Fibroblast of the aortic adventitia (primary cell): ENCODE data around the gene CAGE1. TPM values are rescaled to one million over a fixed set of nuclear protein-coding genes. Genes with fewer than 3 reads are reported as not detected.

Experiments used
- DNase-seq: peaks from one replicate; pipeline ENCODE4 v3.0.0-alpha.2; 2010; ENCODE audit warnings: low read depth
- H3K4me3 ChIP-seq: 2 replicates; pipeline ENCODE4 v1.5.1; 2011; ENCODE audit warnings: low read depth, mild to moderate bottlenecking, control low read depth, low read length, moderate library complexity
- CTCF ChIP-seq: IDR thresholded peaks from 2 replicates; pipeline ENCODE4 v1.5.1; 2011; ENCODE audit warnings: mild to moderate bottlenecking, low read length, control low read depth, inconsistent platforms; ENCODE audit not compliant: insufficient read depth
- total RNA-seq: library from RNA; depleted of rRNA; stranded (reverse); fragments of >200 nt; gene quantifications from 2 replicates; pipeline ENCODE4 v1.2.3, GENCODE V29; 2012; ENCODE audit warnings: low replicate concordance

CAGE1 gene
- total RNA-seq, 1 donor, result 0.36 TPM

DNA sequence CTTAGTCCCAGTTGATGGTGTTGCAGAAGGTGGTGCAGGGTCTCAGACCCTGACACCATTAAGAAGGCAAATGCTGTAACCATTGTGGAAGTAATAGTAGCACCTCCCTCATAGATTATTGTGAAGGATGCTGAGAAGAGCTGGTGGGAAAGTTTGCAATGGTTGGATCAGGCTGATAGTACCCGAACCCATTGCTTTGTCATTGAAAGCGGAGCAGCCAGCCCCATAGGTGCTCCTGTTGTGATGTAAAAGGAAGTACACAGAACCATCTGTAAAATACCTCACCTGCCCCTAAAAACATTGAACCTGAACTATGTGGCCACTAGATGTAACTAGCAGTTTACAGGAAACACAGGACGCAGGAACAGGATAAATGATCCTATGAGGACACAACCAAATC is 31.5 kb upstream of the CAGE1 start:
- TF ChIP-seq CTCF, result no peak
- DNase-seq, result no peak
- H3K4me3 ChIP-seq, result no peak overlapping the region

DNA sequence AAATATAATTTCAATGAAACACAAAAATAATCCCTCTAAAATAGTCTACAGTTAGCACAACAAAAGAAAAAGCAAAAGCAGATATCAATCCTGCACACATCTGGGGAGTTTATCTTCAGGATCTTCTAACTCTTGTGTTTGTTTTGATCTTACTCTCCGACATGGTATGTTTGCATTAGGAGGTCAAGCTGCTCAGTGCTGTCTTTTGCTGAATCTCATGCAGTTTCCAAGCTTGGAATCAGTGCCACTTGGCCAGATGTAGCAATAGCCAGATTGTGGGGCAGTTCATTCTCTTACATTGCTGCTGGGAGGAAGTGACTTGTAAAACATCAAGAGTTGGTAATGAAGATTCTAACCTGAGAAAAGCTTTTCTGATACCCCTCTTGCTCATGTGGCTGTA is 29.5 kb upstream of the CAGE1 start:
- no peak for TF ChIP-seq CTCF
- H3K4me3 ChIP-seq, result no peak overlapping the region
- peak; percentile 11 for DNase-seq

- no peak for DNase-seq
- TF ChIP-seq CTCF, result no peak
- H3K4me3 ChIP-seq, result no peak overlapping the region
These were observed 28.8 kb upstream of the CAGE1 start for GRCh38 chr6:7418238-7418905.

- TF ChIP-seq CTCF, result no peak
- DNase-seq, result no peak
- H3K4me3 ChIP-seq, result no peak overlapping the region
These were observed 28.1 kb upstream of the CAGE1 start for GRCh38 chr6:7417684-7418083.

GRCh38 chr6:7414811-7415210 is 25.3 kb upstream of the CAGE1 start:
- peak; percentile 56 for DNase-seq
- no peak overlapping the region for H3K4me3 ChIP-seq
- no peak for TF ChIP-seq CTCF

GRCh38 chr6:7413151-7413823 is 23.7 kb upstream of the CAGE1 start:
- DNase-seq, result no peak
- no peak overlapping the region for H3K4me3 ChIP-seq
- TF ChIP-seq CTCF, result no peak
